ENCODE data around the gene CRY2. TPM values are rescaled to one million over a fixed set of nuclear protein-coding genes. Genes with fewer than 3 reads are reported as not detected.
"Not testable (repeated sequence)": the region's sequence is repeated elsewhere in the genome, so short reads cannot be mapped to it uniquely, and the experiment has no call there.

The CRY2 gene
- total RNA-seq, 1 donor = 14.7 TPM

DNA sequence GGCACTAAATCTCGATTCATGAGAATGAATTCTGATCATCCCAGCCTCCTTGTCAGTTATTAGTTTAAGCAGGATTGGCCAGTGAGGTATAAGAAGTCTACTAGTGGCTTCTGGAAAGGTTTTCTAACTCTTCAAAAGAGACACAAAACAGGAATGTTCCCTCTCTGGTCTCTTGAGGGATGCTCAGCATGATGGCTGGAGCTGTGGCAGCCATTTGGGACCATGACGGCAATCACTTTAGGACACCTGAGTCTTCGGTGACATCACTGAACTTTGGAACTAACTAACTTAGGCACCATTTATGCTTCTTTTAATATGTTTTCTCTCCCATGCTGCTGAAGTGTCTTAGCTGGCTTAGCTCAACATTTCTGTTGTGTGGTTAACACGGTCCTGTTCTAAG is 20.2 kb upstream of the CRY2 start:
- H3K4me3 ChIP-seq (ENCODE audit: low read depth, low read length) = no peak overlapping the region
- DNase-seq (ENCODE audit: low read depth) = no peak
- TF ChIP-seq, protein P1, sequence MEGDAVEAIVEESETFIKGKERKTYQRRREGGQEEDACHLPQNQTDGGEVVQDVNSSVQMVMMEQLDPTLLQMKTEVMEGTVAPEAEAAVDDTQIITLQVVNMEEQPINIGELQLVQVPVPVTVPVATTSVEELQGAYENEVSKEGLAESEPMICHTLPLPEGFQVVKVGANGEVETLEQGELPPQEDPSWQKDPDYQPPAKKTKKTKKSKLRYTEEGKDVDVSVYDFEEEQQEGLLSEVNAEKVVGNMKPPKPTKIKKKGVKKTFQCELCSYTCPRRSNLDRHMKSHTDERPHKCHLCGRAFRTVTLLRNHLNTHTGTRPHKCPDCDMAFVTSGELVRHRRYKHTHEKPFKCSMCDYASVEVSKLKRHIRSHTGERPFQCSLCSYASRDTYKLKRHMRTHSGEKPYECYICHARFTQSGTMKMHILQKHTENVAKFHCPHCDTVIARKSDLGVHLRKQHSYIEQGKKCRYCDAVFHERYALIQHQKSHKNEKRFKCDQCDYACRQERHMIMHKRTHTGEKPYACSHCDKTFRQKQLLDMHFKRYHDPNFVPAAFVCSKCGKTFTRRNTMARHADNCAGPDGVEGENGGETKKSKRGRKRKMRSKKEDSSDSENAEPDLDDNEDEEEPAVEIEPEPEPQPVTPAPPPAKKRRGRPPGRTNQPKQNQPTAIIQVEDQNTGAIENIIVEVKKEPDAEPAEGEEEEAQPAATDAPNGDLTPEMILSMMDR (IDR thresholded peaks at IDR 0.05; ENCODE audit: insufficient read depth, low read depth, low read length) = no peak

- TF ChIP-seq, protein P1 (IDR thresholded peaks at IDR 0.05; ENCODE audit: insufficient read depth, low read depth, low read length) = no peak
- no peak for DNase-seq (ENCODE audit: low read depth)
Measured at GRCh38 chr11:45828996-45829395, 18.3 kb upstream of the CRY2 start.

GRCh38 chr11:45830596-45830995 is 16.7 kb upstream of the CRY2 start:
- H3K4me3 ChIP-seq (ENCODE audit: low read depth, low read length) = no peak overlapping the region
- DNase-seq (ENCODE audit: low read depth) = no peak
- TF ChIP-seq, protein P1 (IDR thresholded peaks at IDR 0.05; ENCODE audit: insufficient read depth, low read depth, low read length) = no peak

More at GRCh38 chr11:45828996-45829395, 18.3 kb upstream of the CRY2 start:
- no peak overlapping the region for H3K4me3 ChIP-seq (ENCODE audit: low read depth, low read length)

GRCh38 chr11:45832811-45833441 is 14.3 kb upstream of the CRY2 start:
- no peak overlapping the region for H3K4me3 ChIP-seq (ENCODE audit: low read depth, low read length)
- DNase-seq (ENCODE audit: low read depth) = no peak
- TF ChIP-seq, protein P1 (IDR thresholded peaks at IDR 0.05; ENCODE audit: insufficient read depth, low read depth, low read length) = no peak

DNA sequence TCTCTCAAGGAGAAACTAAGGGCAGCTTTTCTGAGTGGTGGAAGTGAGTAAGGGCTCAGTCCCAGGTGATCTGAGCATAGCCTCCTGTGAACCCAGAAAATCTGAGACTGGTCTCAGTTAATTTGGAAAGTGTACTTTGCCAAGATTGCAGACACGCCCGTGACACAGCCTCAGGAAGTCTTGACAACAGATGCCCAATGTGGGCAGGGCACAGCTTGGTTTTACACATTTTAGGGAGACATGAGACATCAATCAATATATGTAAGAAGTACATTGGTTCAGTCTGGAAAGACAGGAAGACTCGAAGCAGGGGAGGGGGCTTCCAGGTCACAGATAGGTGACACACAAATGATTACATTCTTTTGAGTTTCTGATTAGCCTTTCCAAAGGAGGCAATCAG is 13.5 kb upstream of the CRY2 start:
- no peak for DNase-seq (ENCODE audit: low read depth)
- no peak overlapping the region for H3K4me3 ChIP-seq (ENCODE audit: low read depth, low read length)
- TF ChIP-seq, protein P1 (IDR thresholded peaks at IDR 0.05; ENCODE audit: insufficient read depth, low read depth, low read length) = no peak

DNA sequence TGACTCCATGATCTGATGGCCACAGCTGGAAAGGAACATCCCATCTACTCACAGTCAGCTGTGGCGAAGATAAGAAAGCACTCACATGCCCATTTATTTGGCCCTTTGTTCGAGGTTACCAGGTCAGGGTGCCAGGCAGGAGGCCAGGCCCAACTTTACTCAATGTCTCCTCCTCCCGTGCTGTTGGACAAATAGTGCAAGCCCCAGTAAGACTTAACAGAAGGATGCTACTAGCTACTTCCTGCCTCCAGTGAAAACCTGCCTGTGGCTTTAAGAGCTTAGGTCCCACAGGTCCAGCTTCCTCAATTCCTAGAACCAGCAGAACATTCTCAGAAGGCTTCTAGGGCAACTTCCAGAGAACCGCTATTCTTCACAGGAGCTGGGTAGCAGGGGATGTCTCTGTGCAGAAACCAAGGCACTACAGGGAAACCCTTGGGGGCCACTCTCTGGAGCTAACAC is 12.9 kb upstream of the CRY2 start:
- TF ChIP-seq, protein P1 (IDR thresholded peaks at IDR 0.05; ENCODE audit: insufficient read depth, low read depth, low read length) = no peak
- DNase-seq (ENCODE audit: low read depth) = no peak
- no peak overlapping the region for H3K4me3 ChIP-seq (ENCODE audit: low read depth, low read length)

GRCh38 chr11:45839204-45839603 is 8.1 kb upstream of the CRY2 start:
- TF ChIP-seq, protein P1 (IDR thresholded peaks at IDR 0.05; ENCODE audit: insufficient read depth, low read depth, low read length) = no peak
- H3K4me3 ChIP-seq (ENCODE audit: low read depth, low read length) = no peak overlapping the region
- no peak for DNase-seq (ENCODE audit: low read depth)

- DNase-seq (ENCODE audit: low read depth); H3K4me3 ChIP-seq (ENCODE audit: low read depth, low read length): not testable (repeated sequence)
Measured at GRCh38 chr11:45840251-45840650, 7.0 kb upstream of the CRY2 start.
